Tibial artery (tissue), 4 donors: Measurements from ENCODE around the gene RIN1.

Source experiments
- DNase-seq, 2 donors: peaks; one replicate each; pipeline ENCODE4 v3.0.0-alpha.2; 2019
- H3K27ac ChIP-seq, 2 donors: fragments of 200-600 bp; sonication (generic) in 1 of 2; 1 replicate in 1 of 2; 2 replicates in 1 of 2; pipeline ENCODE4 v1.5.1; 2018 to 2019; ENCODE audit warnings: mild to moderate bottlenecking in 1 of 2
- H3K27me3 ChIP-seq, 2 donors: fragments of 200-600 bp; sonication (generic) in 1 of 2; one replicate each; pipeline versions ENCODE4 v1.5.1 to v1.6.0; 2016 to 2019
- H3K36me3 ChIP-seq, 3 donors: fragments of 200-600 bp; sonication (generic) in 2 of 3; one replicate each; pipeline ENCODE4 v1.5.1; 2016 to 2019; ENCODE audit warnings: mild to moderate bottlenecking in 2 of 3
- H3K4me1 ChIP-seq, 4 donors: fragments of 200-600 bp; sonication (generic) in 2 of 4; 1 replicate in 3 of 4; 2 replicates in 1 of 4; pipeline ENCODE4 v1.5.1; 2016 to 2019
- H3K4me3 ChIP-seq, 2 donors: fragments of 200-600 bp; sonication (generic) in 1 of 2; 1 replicate in 1 of 2; 2 replicates in 1 of 2; pipeline ENCODE4 v1.5.1; 2018 to 2019; ENCODE audit warnings: mild to moderate bottlenecking in 2 of 2
- H3K9me3 ChIP-seq, 3 donors: fragments of 200-600 bp; sonication (generic) in 1 of 3; one replicate each; pipeline ENCODE4 v1.5.1; 2016 to 2019
- intact Hi-C: fragments of 100-400 bp; cut with DNase I; formaldehyde crosslinking; loops from one replicate; pipeline ENCODE4 v1.15.0; 2023; ENCODE audit warnings: low total_unique reads
- TF ChIP-seq, protein P1 (sequence below), 2 experiments: fragments of 200-600 bp in 1 of 2; fragments of 450-650 bp in 1 of 2; IDR thresholded peaks; one replicate each; pipeline ENCODE4 v1.5.1; 2017 to 2019; ENCODE audit warnings: antibody characterized with exemption in 2 of 2, mild to moderate bottlenecking in 1 of 2, moderate library complexity in 1 of 2

Gene RIN1

DNA sequence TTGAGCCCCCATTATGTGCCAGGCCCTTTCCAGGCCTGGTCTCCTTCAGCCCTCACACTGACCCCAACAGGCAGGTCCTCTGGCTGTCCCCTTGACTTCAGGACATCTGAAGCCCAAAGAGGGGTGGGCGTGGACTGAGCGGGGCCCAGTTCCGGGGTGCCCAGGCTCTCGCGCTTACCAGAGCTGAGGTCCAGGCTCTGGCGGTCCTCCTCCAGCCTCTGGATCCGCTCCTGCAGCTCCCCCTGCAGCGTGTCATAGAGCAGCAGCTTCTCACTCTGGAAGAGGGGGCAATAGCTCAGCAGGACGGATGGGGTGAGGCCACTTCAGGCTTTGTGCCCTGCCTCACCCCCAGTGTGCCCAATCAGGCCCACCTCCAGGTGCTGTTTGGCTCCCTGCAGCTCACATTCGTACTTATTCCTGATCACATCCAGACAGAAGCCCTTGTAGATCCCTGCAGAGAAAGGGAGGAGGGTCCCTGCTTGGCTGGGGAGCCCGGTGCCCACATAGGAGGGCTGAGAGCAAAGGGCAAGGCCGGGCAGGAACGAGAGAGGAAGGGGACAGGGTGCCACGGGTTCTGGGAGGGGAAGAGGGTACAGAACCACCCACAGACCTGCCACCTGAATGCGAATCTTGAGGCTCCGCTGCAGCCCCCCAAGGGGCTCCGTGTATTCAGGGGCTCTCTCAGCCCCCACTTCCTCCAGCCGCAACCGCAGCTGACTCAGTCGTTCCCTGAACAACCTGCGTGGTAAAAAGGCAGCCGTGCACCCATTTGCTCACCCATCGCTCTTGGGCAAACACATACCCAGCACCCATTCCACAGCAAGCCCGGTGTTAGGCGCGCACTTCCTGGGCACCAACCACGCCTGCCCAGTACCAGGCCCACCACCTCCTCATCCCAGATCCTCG, 4.6 kb upstream of the RIN1 start:
- no peaks in the 10 kb centered on the region for H3K9me3 ChIP-seq
- no peak overlapping the region for H3K27ac ChIP-seq
- TF ChIP-seq, protein P1, sequence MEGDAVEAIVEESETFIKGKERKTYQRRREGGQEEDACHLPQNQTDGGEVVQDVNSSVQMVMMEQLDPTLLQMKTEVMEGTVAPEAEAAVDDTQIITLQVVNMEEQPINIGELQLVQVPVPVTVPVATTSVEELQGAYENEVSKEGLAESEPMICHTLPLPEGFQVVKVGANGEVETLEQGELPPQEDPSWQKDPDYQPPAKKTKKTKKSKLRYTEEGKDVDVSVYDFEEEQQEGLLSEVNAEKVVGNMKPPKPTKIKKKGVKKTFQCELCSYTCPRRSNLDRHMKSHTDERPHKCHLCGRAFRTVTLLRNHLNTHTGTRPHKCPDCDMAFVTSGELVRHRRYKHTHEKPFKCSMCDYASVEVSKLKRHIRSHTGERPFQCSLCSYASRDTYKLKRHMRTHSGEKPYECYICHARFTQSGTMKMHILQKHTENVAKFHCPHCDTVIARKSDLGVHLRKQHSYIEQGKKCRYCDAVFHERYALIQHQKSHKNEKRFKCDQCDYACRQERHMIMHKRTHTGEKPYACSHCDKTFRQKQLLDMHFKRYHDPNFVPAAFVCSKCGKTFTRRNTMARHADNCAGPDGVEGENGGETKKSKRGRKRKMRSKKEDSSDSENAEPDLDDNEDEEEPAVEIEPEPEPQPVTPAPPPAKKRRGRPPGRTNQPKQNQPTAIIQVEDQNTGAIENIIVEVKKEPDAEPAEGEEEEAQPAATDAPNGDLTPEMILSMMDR (IDR thresholded peaks at IDR 0.05): no peak
- peaks cover 22 to 60% (median 36%) of the 10 kb centered on the region in 3 donors for H3K36me3 ChIP-seq
- H3K4me3 ChIP-seq: no peak overlapping the region
- no peaks in the 10 kb centered on the region for H3K27me3 ChIP-seq
- DNase-seq: peak in 1 of 2 donors; percentile 12
- intact Hi-C loops: no loop called here
- H3K4me1 ChIP-seq: peaks cover 4 to 43% (median 34%) of the 10 kb centered on the region in 4 donors

GRCh38 chr11:66339686-66340483, 3.7 kb upstream of the RIN1 start:
- H3K9me3 ChIP-seq: no peaks in the 10 kb centered on the region
- no peaks in the 10 kb centered on the region for H3K27me3 ChIP-seq
- H3K27ac ChIP-seq: no peak overlapping the region
- peak in 1 of 2 donors; percentile 13 for DNase-seq
- intact Hi-C loops: no loop called here
- peaks cover 22 to 60% (median 36%) of the 10 kb centered on the region in 3 donors for H3K36me3 ChIP-seq
- peaks cover 0 to 45% (median 37%) of the 10 kb centered on the region in 4 donors for H3K4me1 ChIP-seq
- no peak overlapping the region for H3K4me3 ChIP-seq
- TF ChIP-seq, protein P1 (IDR thresholded peaks at IDR 0.05): no peak

DNA sequence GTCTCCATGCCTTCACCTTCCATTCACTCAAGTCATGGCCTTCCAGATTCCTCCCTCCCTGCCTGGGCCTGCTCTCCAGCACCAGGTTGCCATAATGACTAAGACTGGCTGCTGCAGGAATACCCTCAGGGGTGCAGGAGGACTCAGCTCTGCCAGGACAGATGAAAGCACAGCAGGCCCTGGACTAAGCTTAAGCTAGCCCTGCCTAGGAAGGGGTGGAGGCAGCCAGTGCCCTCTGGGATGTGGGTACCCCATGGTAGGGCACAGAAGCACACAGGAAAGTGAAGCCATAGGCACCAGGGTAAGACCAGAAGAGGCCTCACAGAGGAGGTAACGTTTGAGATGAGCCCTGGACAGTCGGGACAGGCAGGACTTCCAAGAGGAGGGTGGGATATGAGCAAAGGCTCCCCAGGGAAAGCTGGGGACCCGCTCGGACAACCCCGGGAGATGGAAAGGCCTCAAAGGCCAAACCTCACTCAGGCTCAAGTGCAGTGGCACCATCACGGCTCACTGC, 3.0 kb upstream of the RIN1 start:
- TF ChIP-seq, protein P1 (IDR thresholded peaks at IDR 0.05): no peak
- Histone ChIP-seq H3K36me3 (peaks cover 22 to 62% (median 36%) of the 10 kb centered on the region in 3 donors), H3K4me1 (peaks cover 0 to 47% (median 37%) of the 10 kb centered on the region in 4 donors)

DNA sequence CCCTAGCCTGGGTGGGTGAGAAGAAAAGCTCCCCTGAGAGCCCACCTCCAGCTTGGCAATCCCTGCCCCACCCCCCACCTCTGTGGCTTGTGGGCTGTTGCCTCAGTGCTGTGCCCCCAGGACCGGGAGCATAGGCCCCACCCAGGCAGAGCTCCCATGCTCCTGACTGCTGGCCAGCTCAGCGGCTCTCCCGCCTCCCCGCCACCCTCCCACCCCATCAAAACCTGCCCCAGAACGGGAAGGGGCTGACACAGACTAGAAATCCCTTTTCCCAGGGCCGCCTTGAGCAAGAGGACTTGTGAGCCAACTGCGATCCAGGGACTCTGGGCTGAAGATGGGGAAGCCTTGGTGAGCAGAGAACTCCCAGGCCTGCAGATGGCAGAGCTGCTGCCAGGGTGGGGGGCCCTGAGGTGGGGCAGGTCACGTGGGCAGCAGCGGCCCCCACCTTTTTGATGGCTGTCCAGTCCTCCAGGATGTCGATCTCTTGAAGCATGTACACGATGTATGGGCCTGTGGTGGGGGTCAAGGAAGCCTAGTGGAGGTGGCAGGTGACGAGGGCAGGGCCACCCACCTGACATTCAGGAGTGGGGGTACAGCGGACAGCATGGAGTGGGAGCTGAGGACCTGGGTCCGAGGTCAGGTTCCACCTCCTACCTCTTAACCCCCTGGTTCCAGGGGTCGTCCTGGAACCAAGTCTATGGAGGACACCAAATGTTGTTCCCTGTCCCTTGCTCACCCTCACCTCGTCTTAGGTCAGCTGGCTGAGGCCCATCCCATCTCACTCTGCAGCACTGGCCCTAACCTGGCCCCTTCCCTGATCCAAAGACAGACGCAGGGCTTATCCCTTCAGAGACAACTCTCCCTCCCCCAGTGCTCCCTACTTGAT, 2.3 kb upstream of the RIN1 start:
- Histone ChIP-seq H3K36me3 (peaks cover 22 to 68% (median 36%) of the 10 kb centered on the region in 3 donors), H3K27me3 (no peaks in the 10 kb centered on the region), H3K27ac (no peak overlapping the region), H3K4me3 (no peak overlapping the region), H3K4me1 (peaks cover 0 to 40% (median 30%) of the 10 kb centered on the region in 4 donors), H3K9me3 (no peaks in the 10 kb centered on the region)
- TF ChIP-seq, protein P1 (IDR thresholded peaks at IDR 0.05): no peak
- intact Hi-C loops: no loop called here
- DNase-seq: peak in 1 of 2 donors; percentile 17

More for the DNA sequence above, 3.0 kb upstream of the RIN1 start:
- intact Hi-C loops: no loop called here
- Histone ChIP-seq H3K4me3 (no peak overlapping the region), H3K27me3 (no peaks in the 10 kb centered on the region), H3K9me3 (no peaks in the 10 kb centered on the region), H3K27ac (no peak overlapping the region)
- peak in 1 of 2 donors; percentile 10 for DNase-seq
